Small intestine (tissue), 7 donors: ENCODE data around the gene CMTR1. TPM values are rescaled to one million over a fixed set of nuclear protein-coding genes. Genes with fewer than 3 reads are reported as not detected.

Experiments used
- DNase-seq, 2 donors: peaks; one replicate each; pipeline versions ENCODE4 v3.0.0 to v3.0.0-alpha.2; 2013
- FAIRE-seq: peaks from 2 replicates; lab custom pipeline; 2012; peaks lifted over from hg19 to GRCh38; lab: Jason Lieb, UNC
- H3K27ac ChIP-seq, 3 donors: one replicate each; pipeline ENCODE4 v1.5.1; 2013; ENCODE audit warnings: low read length in 2 of 3, mild to moderate bottlenecking in 2 of 3, control low read depth in 1 of 3, inconsistent platforms in 1 of 3, low read depth in 1 of 3, moderate library complexity in 1 of 3
- H3K27me3 ChIP-seq, 3 donors: one replicate each; pipeline ENCODE4 v1.6.1; 2013; ENCODE audit warnings: low read length in 3 of 3, inconsistent platforms in 1 of 3; ENCODE audit not compliant: control insufficient read depth in 3 of 3, insufficient read depth in 3 of 3
- H3K36me3 ChIP-seq, 3 donors: one replicate each; pipeline ENCODE4 v1.6.1; 2013; ENCODE audit warnings: low read length in 3 of 3, inconsistent platforms in 1 of 3, low read depth in 1 of 3, mild to moderate bottlenecking in 1 of 3, moderate library complexity in 1 of 3; ENCODE audit not compliant: control insufficient read depth in 3 of 3, insufficient read depth in 2 of 3
- H3K4me1 ChIP-seq, 3 donors: one replicate each; pipeline ENCODE4 v1.6.1; 2013; ENCODE audit warnings: low read length in 2 of 3, inconsistent platforms in 1 of 3, low read depth in 1 of 3, mild to moderate bottlenecking in 1 of 3, moderate library complexity in 1 of 3; ENCODE audit not compliant: control insufficient read depth in 3 of 3, insufficient read depth in 2 of 3
- H3K4me3 ChIP-seq, 3 donors: one replicate each; pipeline ENCODE4 v1.5.1; 2013; ENCODE audit warnings: low read length in 3 of 3, control low read depth in 1 of 3, inconsistent platforms in 1 of 3, low read depth in 1 of 3, mild to moderate bottlenecking in 1 of 3, moderate library complexity in 1 of 3
- H3K9me3 ChIP-seq, 2 donors: one replicate each; pipeline ENCODE4 v1.6.1; 2013; ENCODE audit warnings: low read depth in 1 of 2, low read length in 1 of 2; ENCODE audit not compliant: control insufficient read depth in 2 of 2, insufficient read depth in 1 of 2
- WGBS, 3 donors: extraction: QIAGEN DNeasy Blood & Tissue Kit; methylation state at CpG; one replicate each; pipeline ENCODE4 v1.1.7; 2013; 5-methylcytosine and 5-hydroxymethylcytosine counted together
- polyA plus RNA-seq, 4 donors: library from polyadenylated mRNA; stranded (reverse) in 3 of 4; unstranded in 1 of 4; fragments of 200-250 nt in 3 of 4; fragments of 120-200 nt in 1 of 4; gene quantifications; one replicate each; pipeline versions ENCODE4 v1.2.1 to v1.2.3, GENCODE V29; 2013
- donor health status: healthy with polysubstance abuse.
- donor health status: control.
- donor health status: control.
- donor health status: Bipolar disorder and iron deficiency.
- donor health status: healthy.

CMTR1 gene
- polyA plus RNA-seq, 4 donors, result 10.8 to 28.7 (median 14.9) TPM

GRCh38 chr6:37489697-37490336 lies 56.8 kb downstream of the CMTR1 start:
- Histone ChIP-seq H3K27me3 (no peaks in the 10 kb centered on the region), H3K27ac (no peak overlapping the region), H3K36me3 (peaks cover 0 to 21% (median 2%) of the 10 kb centered on the region in 3 donors), H3K9me3 (no peaks in the 10 kb centered on the region), H3K4me1 (no peaks in the 10 kb centered on the region), H3K4me3 (no peak overlapping the region)
- DNase-seq (no peak), FAIRE-seq (no peak)
- WGBS, 3 donors, result 59 to 66% (median 59%) methylated on average over 10 of the region's 10 CpGs

GRCh38 chr6:37490536-37491170 lies 57.6 kb downstream of the CMTR1 start:
- DNase-seq, result no peak
- no peak for FAIRE-seq
- H3K27me3 ChIP-seq, result no peaks in the 10 kb centered on the region
- H3K4me1 ChIP-seq, result no peaks in the 10 kb centered on the region
- no peaks in the 10 kb centered on the region for H3K9me3 ChIP-seq
- H3K36me3 ChIP-seq, result peaks cover 0 to 14% (median 2%) of the 10 kb centered on the region in 3 donors
- H3K27ac ChIP-seq, result peak overlapping the region in 1 of 3 donors; percentile 4
- H3K4me3 ChIP-seq, result no peak overlapping the region
- 78 to 83% (median 79%) methylated on average over 9 of the region's 9 CpGs for WGBS, 3 donors

DNA sequence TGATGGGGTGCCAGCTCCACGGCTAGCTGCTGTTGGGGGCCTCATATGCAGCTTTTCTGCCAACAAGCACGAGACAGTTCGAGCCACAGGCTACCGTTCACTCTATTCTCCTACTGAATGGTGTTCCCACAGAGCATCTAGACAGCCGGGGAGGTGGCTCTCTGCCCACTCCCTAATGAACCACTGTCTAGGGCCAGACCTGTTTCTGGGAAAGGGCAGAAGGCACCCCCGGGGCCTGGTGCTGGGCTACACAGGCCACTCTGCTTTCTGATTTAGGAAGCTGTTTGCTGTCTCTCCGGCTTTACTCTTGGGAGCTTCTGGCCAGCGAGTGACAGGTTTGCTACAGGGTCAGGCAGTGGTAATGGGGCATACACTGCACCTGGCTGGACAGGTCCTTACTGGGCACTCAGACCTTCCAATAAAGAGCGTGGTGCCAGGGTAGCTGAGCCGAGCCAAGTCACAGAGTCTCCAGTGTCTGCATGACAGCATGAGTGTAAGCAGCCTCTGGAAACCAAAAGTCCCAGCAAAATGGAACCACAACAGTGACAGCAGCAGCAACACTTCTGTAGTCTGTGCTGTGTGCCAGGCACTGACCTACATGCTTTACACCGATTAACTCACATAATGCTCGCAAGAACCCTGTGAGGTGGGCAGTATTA lies 58.3 kb downstream of the CMTR1 start:
- 69 to 80% (median 78%) methylated on average over 12 of the region's 12 CpGs for WGBS, 3 donors
- no peak for FAIRE-seq
- Histone ChIP-seq H3K36me3 (peaks cover 0 to 12% (median 1%) of the 10 kb centered on the region in 3 donors), H3K9me3 (no peaks in the 10 kb centered on the region), H3K4me3 (no peak overlapping the region), H3K4me1 (no peaks in the 10 kb centered on the region), H3K27ac (no peak overlapping the region), H3K27me3 (no peaks in the 10 kb centered on the region)
- no peak for DNase-seq

DNA sequence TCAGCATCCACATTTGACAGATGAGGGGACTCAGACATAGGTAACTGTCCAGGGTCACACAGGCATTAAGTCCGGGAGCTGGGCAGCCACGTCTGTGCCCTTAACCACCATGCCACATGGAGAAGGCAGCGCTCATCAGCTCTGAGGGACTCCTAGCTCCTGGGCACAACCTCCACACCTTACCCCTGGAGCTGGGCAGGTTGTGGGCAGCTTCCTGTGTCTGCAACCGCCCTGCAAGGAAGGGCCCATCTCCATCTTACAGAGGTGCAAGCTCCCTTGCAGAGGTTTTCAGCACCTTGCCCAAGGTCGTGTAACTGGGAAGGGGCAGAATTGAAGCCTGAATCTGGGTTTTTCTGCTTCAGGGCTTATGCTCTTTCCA lies 58.8 kb downstream of the CMTR1 start:
- FAIRE-seq (no peak), DNase-seq (no peak)
- Histone ChIP-seq H3K9me3 (no peaks in the 10 kb centered on the region), H3K4me3 (no peak overlapping the region), H3K36me3 (peaks cover 0 to 7% (median 0%) of the 10 kb centered on the region in 3 donors), H3K27me3 (no peaks in the 10 kb centered on the region), H3K27ac (no peak overlapping the region), H3K4me1 (no peaks in the 10 kb centered on the region)
- WGBS, 3 donors, result 71 to 80% (median 78%) methylated on average over 5 of the region's 5 CpGs

GRCh38 chr6:37492236-37492972 lies 59.4 kb downstream of the CMTR1 start:
- Histone ChIP-seq H3K4me1 (no peaks in the 10 kb centered on the region), H3K9me3 (no peaks in the 10 kb centered on the region), H3K27me3 (no peaks in the 10 kb centered on the region), H3K4me3 (no peak overlapping the region), H3K36me3 (peaks cover 0 to 7% (median 0%) of the 10 kb centered on the region in 3 donors), H3K27ac (no peak overlapping the region)
- DNase-seq, result no peak
- no peak for FAIRE-seq
- WGBS, 3 donors, result 63 to 72% (median 67%) methylated on average over 9 of the region's 9 CpGs

DNA sequence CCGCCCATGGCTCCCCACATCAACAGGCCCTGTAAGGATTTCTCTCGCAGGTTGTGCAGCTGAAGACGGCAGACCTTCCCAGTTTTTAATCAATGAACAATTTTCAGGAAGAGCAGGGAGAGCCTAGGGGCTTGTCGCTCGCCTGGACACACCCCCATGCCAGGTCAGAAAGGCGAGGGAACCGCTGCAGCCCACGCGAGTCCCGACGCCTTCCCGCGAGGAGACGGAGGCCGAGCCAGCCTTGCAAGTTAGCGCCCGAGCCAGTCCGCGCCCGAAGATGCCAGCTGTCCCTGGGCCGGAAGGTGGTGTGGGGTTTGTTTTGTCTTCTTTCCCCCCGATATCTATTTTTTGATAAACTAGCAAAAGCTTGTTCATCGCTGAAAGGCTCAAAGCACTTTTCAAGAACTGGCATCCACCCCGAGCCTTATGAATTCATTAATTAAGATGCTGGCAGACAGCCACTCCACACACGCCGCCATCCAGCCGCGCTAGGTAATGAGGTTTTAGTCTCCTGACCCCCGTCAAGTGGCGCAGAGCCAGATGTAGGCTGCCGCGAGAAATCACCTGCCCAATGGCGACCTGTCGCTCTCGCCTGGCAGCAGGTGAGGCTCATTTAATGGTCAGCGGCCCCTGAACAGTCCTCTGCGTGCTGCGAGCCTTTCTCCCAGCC lies 60.1 kb downstream of the CMTR1 start:
- H3K36me3 ChIP-seq, result peaks cover 0 to 4% (median 0%) of the 10 kb centered on the region in 3 donors
- DNase-seq (no peak), FAIRE-seq (no peak)
- no peaks in the 10 kb centered on the region for H3K4me1 ChIP-seq
- WGBS, 3 donors, result 64 to 86% (median 80%) methylated on average over 38 of the region's 38 CpGs
- H3K4me3 ChIP-seq, result no peak overlapping the region
- no peaks in the 10 kb centered on the region for H3K27me3 ChIP-seq
- no peak overlapping the region for H3K27ac ChIP-seq
- no peaks in the 10 kb centered on the region for H3K9me3 ChIP-seq

GRCh38 chr6:37493661-37493995 lies 60.6 kb downstream of the CMTR1 start:
- DNase-seq (no peak), FAIRE-seq (no peak)
- H3K27ac ChIP-seq, result no peak overlapping the region
- no peaks in the 10 kb centered on the region for H3K9me3 ChIP-seq
- no peaks in the 10 kb centered on the region for H3K36me3 ChIP-seq
- 70 to 92% (median 88%) methylated on average over 9 of the region's 9 CpGs for WGBS, 3 donors
- H3K4me3 ChIP-seq, result no peak overlapping the region
- no peaks in the 10 kb centered on the region for H3K27me3 ChIP-seq
- no peaks in the 10 kb centered on the region for H3K4me1 ChIP-seq
